H1 (cell line): Measurements from ENCODE around the gene LPP. TPM values are rescaled to one million over a fixed set of nuclear protein-coding genes. Genes with fewer than 3 reads are reported as not detected.

Experiments
- CTCF ChIA-PET: fragments of 300-600 bp; sonication (Branson Sonifier 250); formaldehyde crosslinking; loops from one replicate; lab custom pipeline; 2021; ENCODE audit not compliant: partially characterized antibody; lab: Charles Lee
- POLR2A ChIA-PET: fragments of 300-600 bp; sonication (Branson Sonifier 250); formaldehyde crosslinking; loops from one replicate; lab custom pipeline; 2021; ENCODE audit warnings: inconsistent platforms; ENCODE audit not compliant: partially characterized antibody; lab: Charles Lee
- DNase-seq, 2 experiments: peaks; one replicate each; pipeline versions ENCODE4 v3.0.0 to v3.0.0-alpha.2; 2010 to 2022; ENCODE audit warnings: low spot score in 2 of 2, low read depth in 1 of 2, mixed read lengths in 1 of 2
- FAIRE-seq: peaks from 2 replicates; lab custom pipeline; 2011; peaks lifted over from hg19 to GRCh38; lab: Jason Lieb, UNC
- H2AFZ ChIP-seq: 2 replicates; pipeline ENCODE4 v1.8.1; 2012; ENCODE audit warnings: low read length, inconsistent platforms
- H2AK5ac ChIP-seq: 2 replicates; pipeline ENCODE4 v1.6.1; 2013; ENCODE audit warnings: low read depth, low read length
- H2BK120ac ChIP-seq: replicated peaks from 2 replicates; pipeline ENCODE3; 2013; ENCODE audit warnings: low read depth, low read length, inconsistent platforms
- H2BK12ac ChIP-seq: 2 replicates; pipeline ENCODE4 v1.6.1; 2013; ENCODE audit warnings: low read depth, low read length
- H2BK15ac ChIP-seq: 2 replicates; pipeline ENCODE4 v1.6.1; 2013; ENCODE audit warnings: low read length
- H2BK20ac ChIP-seq: 2 replicates; pipeline ENCODE4 v1.6.1; 2013; ENCODE audit warnings: low read length
- H2BK5ac ChIP-seq: 2 replicates; pipeline ENCODE4 v1.6.1; 2013; ENCODE audit warnings: low read depth, low read length
- H3K14ac ChIP-seq: 2 replicates; pipeline ENCODE4 v1.6.1; 2013; ENCODE audit warnings: inconsistent platforms; ENCODE audit not compliant: insufficient read length
- H3K18ac ChIP-seq: 2 replicates; pipeline ENCODE4 v1.6.1; 2013; ENCODE audit warnings: low read length; ENCODE audit errors: extremely low read depth
- H3K23ac ChIP-seq: 2 replicates; pipeline ENCODE4 v1.6.1; 2013; ENCODE audit warnings: inconsistent platforms; ENCODE audit not compliant: insufficient read length
- H3K23me2 ChIP-seq: 2 replicates; pipeline ENCODE4 v1.6.1; 2013; ENCODE audit warnings: low read depth, low read length
- H3K27ac ChIP-seq: 2 replicates; pipeline ENCODE4 v1.6.1; 2011; ENCODE audit warnings: low read depth, low read length, inconsistent platforms
- H3K27me3 ChIP-seq, 4 experiments: replicated peaks in 1 of 4; 1 replicate in 1 of 4; 2 replicates in 3 of 4; pipeline versions ENCODE4 v1.6.1 to v1.8.1; 2011 to 2013; ENCODE audit warnings: low read length in 3 of 4, mild to moderate bottlenecking in 3 of 4, inconsistent platforms in 2 of 4, mixed read lengths in 2 of 4, moderate library complexity in 1 of 4; ENCODE audit not compliant: control insufficient read depth in 3 of 4, insufficient read depth in 3 of 4; ENCODE audit errors: extremely low read depth in 1 of 4
- H3K36me3 ChIP-seq, 4 experiments: 2 replicates each; pipeline versions ENCODE4 v1.6.1 to v1.8.1; 2011 to 2013; ENCODE audit warnings: mild to moderate bottlenecking in 4 of 4, low read length in 3 of 4, moderate library complexity in 2 of 4, control low read depth in 1 of 4, inconsistent platforms in 1 of 4; ENCODE audit not compliant: insufficient read depth in 4 of 4, control insufficient read depth in 2 of 4
- H3K4ac ChIP-seq: replicated peaks from 2 replicates; pipeline ENCODE3; 2013; ENCODE audit warnings: low read length, low read depth, mixed read lengths, inconsistent platforms; ENCODE audit not compliant: insufficient read length
- H3K4me1 ChIP-seq, 4 experiments: replicated peaks in 1 of 4; 1 replicate in 1 of 4; 2 replicates in 3 of 4; pipeline versions ENCODE4 v1.6.1 to v1.8.1; 2011 to 2013; ENCODE audit warnings: low read length in 3 of 4, inconsistent platforms in 2 of 4, mixed read lengths in 1 of 4; ENCODE audit not compliant: insufficient read depth in 4 of 4, control insufficient read depth in 3 of 4
- H3K4me2 ChIP-seq, 2 experiments: 2 replicates each; pipeline versions ENCODE4 v1.6.1 to v1.8.1; 2011 to 2013; ENCODE audit warnings: low read depth in 2 of 2, low read length in 2 of 2, control low read depth in 1 of 2, inconsistent platforms in 1 of 2, mild to moderate bottlenecking in 1 of 2; ENCODE audit not compliant: insufficient read depth in 1 of 2
- H3K4me3 ChIP-seq, 4 experiments: fragments of 200-600, 300-600 bp in 1 of 4; sonication (generic), shearing (Covaris generic), sonication (Bioruptor Twin) in 1 of 4; 2 replicates each; pipeline versions ENCODE4 v1.5.1 to v1.8.1; 2011 to 2016; ENCODE audit warnings: low read length in 4 of 4, low read depth in 3 of 4, control low read depth in 2 of 4, inconsistent platforms in 2 of 4, mild to moderate bottlenecking in 2 of 4, mixed read lengths in 1 of 4, moderate library complexity in 1 of 4; ENCODE audit not compliant: insufficient read depth in 2 of 4; ENCODE audit errors: extremely low read depth in 1 of 4
- H3K56ac ChIP-seq: replicated peaks from 2 replicates; pipeline ENCODE3; 2013; ENCODE audit warnings: low read depth, mild to moderate bottlenecking, mixed read lengths, low read length, inconsistent platforms; ENCODE audit not compliant: insufficient read length
- H3K79me1 ChIP-seq: 2 replicates; pipeline ENCODE4 v1.6.1; 2013; ENCODE audit warnings: low read depth, low read length, control low read depth
- H3K79me2 ChIP-seq, 2 experiments: 2 replicates each; pipeline versions ENCODE4 v1.6.1 to v1.8.1; 2012 to 2013; ENCODE audit warnings: low read length in 2 of 2, mild to moderate bottlenecking in 2 of 2, inconsistent platforms in 1 of 2; ENCODE audit not compliant: insufficient read depth in 2 of 2, control insufficient read depth in 1 of 2
- H3K9ac ChIP-seq, 4 experiments: replicated peaks in 1 of 4; 1 replicate in 1 of 4; 2 replicates in 3 of 4; pipeline versions ENCODE4 v1.6.1 to v1.8.1; 2011 to 2013; ENCODE audit warnings: low read depth in 3 of 4, low read length in 3 of 4, control low read depth in 2 of 4, mild to moderate bottlenecking in 2 of 4, moderate library complexity in 2 of 4, inconsistent platforms in 1 of 4; ENCODE audit errors: extremely low read depth in 1 of 4
- H3K9me3 ChIP-seq, 2 experiments: 2 replicates each; pipeline versions ENCODE4 v1.6.1 to v1.8.1; 2012 to 2013; ENCODE audit warnings: mild to moderate bottlenecking in 2 of 2, moderate library complexity in 2 of 2, control low read depth in 1 of 2, inconsistent platforms in 1 of 2, low read depth in 1 of 2, low read length in 1 of 2, mixed read lengths in 1 of 2; ENCODE audit not compliant: insufficient read depth in 2 of 2
- H4K20me1 ChIP-seq, 2 experiments: replicated peaks in 1 of 2; 2 replicates each; pipeline versions ENCODE3 to v1.8.1; 2011 to 2013; ENCODE audit warnings: inconsistent platforms in 2 of 2, low read length in 2 of 2, mild to moderate bottlenecking in 1 of 2; ENCODE audit not compliant: insufficient read depth in 2 of 2, control insufficient read depth in 1 of 2
- H4K5ac ChIP-seq: 2 replicates; pipeline ENCODE4 v1.6.1; 2013; ENCODE audit warnings: low read length, low read depth, mixed read lengths, inconsistent platforms; ENCODE audit not compliant: insufficient read length
- H4K8ac ChIP-seq: 2 replicates; pipeline ENCODE4 v1.8.0; 2013; ENCODE audit warnings: mild to moderate bottlenecking, moderate library complexity, low read length, inconsistent platforms; ENCODE audit not compliant: insufficient read depth; ENCODE audit errors: extremely low read depth
- H4K91ac ChIP-seq: replicated peaks from 2 replicates; pipeline ENCODE3; 2013; ENCODE audit warnings: low read length, mixed read lengths, inconsistent platforms; ENCODE audit not compliant: insufficient read length
- ASH2L ChIP-seq: fragments of 200-600, 300-600 bp; sonication (generic); IDR thresholded peaks from one replicate; pipeline ENCODE4 v1.7.1; 2017; ENCODE audit warnings: low read length
- BRCA1 ChIP-seq: IDR thresholded peaks from 2 replicates; pipeline ENCODE4 v1.6.1; 2012; ENCODE audit warnings: low read depth, low read length, improper control_type of control experiment
- JUN ChIP-seq: IDR thresholded peaks from 2 replicates; pipeline ENCODE4 v1.6.1; 2011; ENCODE audit warnings: low read depth, mild to moderate bottlenecking, improper control_type of control experiment, low read length
- JUND ChIP-seq: IDR thresholded peaks from 2 replicates; pipeline ENCODE4 v1.6.1; 2011; ENCODE audit warnings: mild to moderate bottlenecking, improper control_type of control experiment, low read length
- NANOG ChIP-seq: IDR thresholded peaks from 2 replicates; pipeline ENCODE4 v1.6.1; 2011; ENCODE audit warnings: low read length, low read depth, mild to moderate bottlenecking, inconsistent platforms; ENCODE audit not compliant: insufficient read depth, poor library complexity, severe bottlenecking
- RXRA ChIP-seq: IDR thresholded peaks from 2 replicates; pipeline ENCODE4 v1.6.1; 2011; ENCODE audit warnings: low read depth, mild to moderate bottlenecking, low read length, moderate library complexity; ENCODE audit not compliant: insufficient read depth
- TAF1 ChIP-seq: IDR thresholded peaks from 2 replicates; pipeline ENCODE4 v1.6.1; 2011; ENCODE audit warnings: mild to moderate bottlenecking, low read depth, low read length
- TCF12 ChIP-seq: IDR thresholded peaks from 2 replicates; pipeline ENCODE4 v1.6.1; 2011; ENCODE audit warnings: low read depth, mild to moderate bottlenecking, low read length
- YY1 ChIP-seq: IDR thresholded peaks from 2 replicates; pipeline ENCODE4 v1.6.1; 2011; ENCODE audit warnings: low read depth, mild to moderate bottlenecking, low read length
- WGBS, 2 experiments: shearing (Covaris generic) in 1 of 2; methylation state at CpG; one replicate each; pipeline versions ENCODE4 v1.1.6 to v1.1.7; 2013 to 2015; ENCODE audit warnings: low lambda C conversion rate in 2 of 2, mixed read lengths in 2 of 2, inconsistent platforms in 1 of 2, low coverage in 1 of 2, missing lambda C conversion rate in 1 of 2; ENCODE audit not compliant: insufficient replicate concordance in 2 of 2, insufficient coverage in 1 of 2, insufficient read length in 1 of 2; ENCODE audit errors: extremely low coverage in 1 of 2, missing lambda C conversion rate in 1 of 2; 5-methylcytosine and 5-hydroxymethylcytosine counted together
- polyA plus RNA-seq, 7 experiments: library from polyadenylated mRNA; depleted of rRNA in 3 of 7; stranded (reverse) in 5 of 7; unstranded in 2 of 7; fragments of >200 nt in 5 of 7; fragments of 200-250 nt in 2 of 7; gene quantifications; 1 replicate in 5 of 7; 2 replicates in 1 of 7; 4 replicates in 1 of 7; pipeline versions ENCODE4 v1.2.1 to v1.2.3, GENCODE V29; 2011 to 2013; ENCODE audit warnings: missing spikeins in 2 of 7, mixed read lengths in 2 of 7
- total RNA-seq: library from RNA; stranded (reverse); fragmentation: NEBNext Ultra II Directional; extraction: Animal tissue kit (Norgen Biotek cat#: 25700); gene quantifications from 2 replicates; pipeline ENCODE4 v1.2.1, GENCODE V29; 2021
- TF ChIP-seq, protein P1 (sequence below), 3 experiments: IDR thresholded peaks; 1 replicate in 2 of 3; 2 replicates in 1 of 3; pipeline versions ENCODE4 v1.5.1 to v1.6.1; 2011; ENCODE audit warnings: low read length in 3 of 3, mild to moderate bottlenecking in 3 of 3, inconsistent platforms in 2 of 3, low read depth in 1 of 3, moderate library complexity in 1 of 3; ENCODE audit not compliant: insufficient read depth in 1 of 3; ENCODE audit errors: control extremely low read depth in 1 of 3

LPP gene
- total and polyA plus RNA-seq, 2 of the 8 experiments (the other 6 are each of a cell fraction or from before 2014, with no cell fraction given) = 10.0 to 53.3 TPM

DNA sequence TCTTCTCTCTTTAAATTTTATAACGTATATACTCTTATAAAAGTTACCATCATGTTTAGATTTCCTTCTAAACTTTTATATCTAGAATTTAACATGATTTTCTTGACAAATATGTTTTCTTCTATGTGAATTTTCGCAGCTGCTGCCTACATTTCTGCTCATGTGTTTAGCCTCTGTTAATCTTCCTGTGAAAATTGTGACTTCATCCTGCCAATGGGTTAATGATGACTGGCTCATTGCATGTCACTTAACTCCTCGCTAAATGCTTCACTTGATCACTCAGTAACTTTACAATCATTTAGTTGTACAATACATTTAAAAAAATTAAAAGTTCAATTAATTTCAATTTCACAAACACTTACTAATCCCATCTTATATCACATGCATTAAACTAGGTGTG lies 178.1 kb downstream of the LPP start:
- CTCF ChIA-PET = interaction anchor here (0.6 to 1.4 kb wide), 3 partner anchors 11 to 1167 kb away, joined by 3 read pairs; no protein-coding TSS in a partner anchor
- TF ChIP-seq BRCA1 (no peak), ASH2L (no peak), NANOG (no peak), JUN (no peak), TAF1 (no peak), JUND (no peak), YY1 (no peak), RXRA (no peak), TCF12 (no peak)
- TF ChIP-seq, protein P1, sequence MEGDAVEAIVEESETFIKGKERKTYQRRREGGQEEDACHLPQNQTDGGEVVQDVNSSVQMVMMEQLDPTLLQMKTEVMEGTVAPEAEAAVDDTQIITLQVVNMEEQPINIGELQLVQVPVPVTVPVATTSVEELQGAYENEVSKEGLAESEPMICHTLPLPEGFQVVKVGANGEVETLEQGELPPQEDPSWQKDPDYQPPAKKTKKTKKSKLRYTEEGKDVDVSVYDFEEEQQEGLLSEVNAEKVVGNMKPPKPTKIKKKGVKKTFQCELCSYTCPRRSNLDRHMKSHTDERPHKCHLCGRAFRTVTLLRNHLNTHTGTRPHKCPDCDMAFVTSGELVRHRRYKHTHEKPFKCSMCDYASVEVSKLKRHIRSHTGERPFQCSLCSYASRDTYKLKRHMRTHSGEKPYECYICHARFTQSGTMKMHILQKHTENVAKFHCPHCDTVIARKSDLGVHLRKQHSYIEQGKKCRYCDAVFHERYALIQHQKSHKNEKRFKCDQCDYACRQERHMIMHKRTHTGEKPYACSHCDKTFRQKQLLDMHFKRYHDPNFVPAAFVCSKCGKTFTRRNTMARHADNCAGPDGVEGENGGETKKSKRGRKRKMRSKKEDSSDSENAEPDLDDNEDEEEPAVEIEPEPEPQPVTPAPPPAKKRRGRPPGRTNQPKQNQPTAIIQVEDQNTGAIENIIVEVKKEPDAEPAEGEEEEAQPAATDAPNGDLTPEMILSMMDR (IDR thresholded peaks at IDR 0.05; ENCODE audit: control extremely low read depth in 1 of 3, insufficient read depth in 1 of 3, low read depth in 1 of 3, low read length in 3 of 3) = no peak
- POLR2A ChIA-PET = interaction anchor here (0.6 kb wide), 1 partner anchor 55 kb away, joined by 4 read pairs; no protein-coding TSS in a partner anchor
- no peak overlapping the region for H3K4me2 ChIP-seq
- no peaks in the 10 kb centered on the region for H3K4me1 ChIP-seq
- no peak for DNase-seq
- H2BK20ac ChIP-seq = no peak overlapping the region
- H3K79me2 ChIP-seq = peaks cover 5 to 7% of the 10 kb centered on the region in 2 experiments; a peak in 1 of 4 replicates
- no peaks in the 10 kb centered on the region for H3K36me3 ChIP-seq
- H2BK5ac ChIP-seq = no peak overlapping the region
- H3K14ac ChIP-seq = no peak overlapping the region
- H2BK15ac ChIP-seq = no peak overlapping the region
- FAIRE-seq = no peak
- H2BK120ac ChIP-seq = no peak overlapping the region
- no peak overlapping the region for H2AFZ ChIP-seq
- H4K20me1 ChIP-seq = no peaks in the 10 kb centered on the region
- no peak overlapping the region for H3K4me3 ChIP-seq
- no peak overlapping the region for H3K23ac ChIP-seq
- H3K27me3 ChIP-seq = peaks cover 0 to 2% (median 0%) of the 10 kb centered on the region in 4 experiments; a peak in 1 of 7 replicates
- no peak overlapping the region for H3K4ac ChIP-seq
- H2AK5ac ChIP-seq = no peak overlapping the region
- H4K91ac ChIP-seq = no peak overlapping the region
- no peak overlapping the region for H2BK12ac ChIP-seq
- no peak overlapping the region for H4K8ac ChIP-seq
- peaks cover 9% of the 10 kb centered on the region; the same call in 1 of the 2 replicates for H3K79me1 ChIP-seq
- no peak overlapping the region for H3K56ac ChIP-seq
- H3K9ac ChIP-seq = no peak overlapping the region
- no peaks in the 10 kb centered on the region for H3K9me3 ChIP-seq
- H3K27ac ChIP-seq = no peak overlapping the region
- H3K23me2 ChIP-seq = no peaks in the 10 kb centered on the region
- no peak overlapping the region for H3K18ac ChIP-seq
- 87 to 100% methylated on average over 1 to 3 of the region's 3 CpGs for WGBS, 2 experiments
- H4K5ac ChIP-seq = no peak overlapping the region
